ENCODE results near the gene PLPPR1. TPM values are rescaled to one million over a fixed set of nuclear protein-coding genes. Genes with fewer than 3 reads are reported as not detected.

Gene PLPPR1
- total RNA-seq, 6 experiments from 2014 or later, result not detected

GRCh38 chr9:101065930-101066329 lies 37.4 kb downstream of the PLPPR1 start:
- Mint-ChIP-seq H3K4me3 (no peak overlapping the region), H3K27ac (no peak overlapping the region), H3K9me3 (peaks cover 19% of the 10 kb centered on the region), H3K36me3 (ENCODE audit: low read depth) (no peaks in the 10 kb centered on the region), H3K27me3 (ENCODE audit: insufficient read depth) (no peaks in the 10 kb centered on the region), H3K4me1 (ENCODE audit: low read depth) (no peaks in the 10 kb centered on the region)
- TF ChIP-seq, protein P1, sequence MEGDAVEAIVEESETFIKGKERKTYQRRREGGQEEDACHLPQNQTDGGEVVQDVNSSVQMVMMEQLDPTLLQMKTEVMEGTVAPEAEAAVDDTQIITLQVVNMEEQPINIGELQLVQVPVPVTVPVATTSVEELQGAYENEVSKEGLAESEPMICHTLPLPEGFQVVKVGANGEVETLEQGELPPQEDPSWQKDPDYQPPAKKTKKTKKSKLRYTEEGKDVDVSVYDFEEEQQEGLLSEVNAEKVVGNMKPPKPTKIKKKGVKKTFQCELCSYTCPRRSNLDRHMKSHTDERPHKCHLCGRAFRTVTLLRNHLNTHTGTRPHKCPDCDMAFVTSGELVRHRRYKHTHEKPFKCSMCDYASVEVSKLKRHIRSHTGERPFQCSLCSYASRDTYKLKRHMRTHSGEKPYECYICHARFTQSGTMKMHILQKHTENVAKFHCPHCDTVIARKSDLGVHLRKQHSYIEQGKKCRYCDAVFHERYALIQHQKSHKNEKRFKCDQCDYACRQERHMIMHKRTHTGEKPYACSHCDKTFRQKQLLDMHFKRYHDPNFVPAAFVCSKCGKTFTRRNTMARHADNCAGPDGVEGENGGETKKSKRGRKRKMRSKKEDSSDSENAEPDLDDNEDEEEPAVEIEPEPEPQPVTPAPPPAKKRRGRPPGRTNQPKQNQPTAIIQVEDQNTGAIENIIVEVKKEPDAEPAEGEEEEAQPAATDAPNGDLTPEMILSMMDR (IDR thresholded peaks at IDR 0.05), result no peak
- DNase-seq, result no peak

DNA sequence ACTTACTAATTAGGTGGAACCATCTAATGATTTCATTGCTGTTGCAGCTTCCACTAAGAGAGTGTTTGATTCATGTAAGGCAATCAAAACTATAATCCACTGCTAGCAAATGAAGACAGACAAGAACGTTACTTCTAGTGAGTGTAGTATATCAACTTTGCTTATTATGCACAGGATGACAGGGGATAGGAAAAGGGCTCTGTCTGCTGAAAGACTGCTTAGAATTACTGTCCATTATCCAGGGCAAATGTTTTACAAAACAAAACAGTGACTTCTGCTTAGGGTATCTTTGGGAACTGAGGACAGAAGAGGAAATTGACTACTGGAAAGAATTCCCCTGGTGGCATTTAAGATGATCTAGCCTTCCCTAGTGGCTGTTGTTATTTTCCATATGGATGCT lies 40.2 kb downstream of the PLPPR1 start:
- no peaks in the 10 kb centered on the region for H3K36me3 Mint-ChIP-seq (ENCODE audit: low read depth)
- H3K4me3 Mint-ChIP-seq, result no peak overlapping the region
- H3K27ac Mint-ChIP-seq, result no peak overlapping the region
- DNase-seq, result no peak
- H3K27me3 Mint-ChIP-seq (ENCODE audit: insufficient read depth), result no peaks in the 10 kb centered on the region
- no peaks in the 10 kb centered on the region for H3K4me1 Mint-ChIP-seq (ENCODE audit: low read depth)
- TF ChIP-seq, protein P1 (IDR thresholded peaks at IDR 0.05), result no peak
- peaks cover 24% of the 10 kb centered on the region for H3K9me3 Mint-ChIP-seq

- H3K4me1 Mint-ChIP-seq (ENCODE audit: low read depth), result no peaks in the 10 kb centered on the region
- H3K27me3 Mint-ChIP-seq (ENCODE audit: insufficient read depth), result no peaks in the 10 kb centered on the region
- TF ChIP-seq, protein P1 (IDR thresholded peaks at IDR 0.05), result no peak
- no peak overlapping the region for H3K4me3 Mint-ChIP-seq
- no peaks in the 10 kb centered on the region for H3K36me3 Mint-ChIP-seq (ENCODE audit: low read depth)
- DNase-seq, result no peak
- H3K9me3 Mint-ChIP-seq, result peaks cover 41% of the 10 kb centered on the region
- no peak overlapping the region for H3K27ac Mint-ChIP-seq
Measured at GRCh38 chr9:101072259-101072658, 43.7 kb downstream of the PLPPR1 start.

DNA sequence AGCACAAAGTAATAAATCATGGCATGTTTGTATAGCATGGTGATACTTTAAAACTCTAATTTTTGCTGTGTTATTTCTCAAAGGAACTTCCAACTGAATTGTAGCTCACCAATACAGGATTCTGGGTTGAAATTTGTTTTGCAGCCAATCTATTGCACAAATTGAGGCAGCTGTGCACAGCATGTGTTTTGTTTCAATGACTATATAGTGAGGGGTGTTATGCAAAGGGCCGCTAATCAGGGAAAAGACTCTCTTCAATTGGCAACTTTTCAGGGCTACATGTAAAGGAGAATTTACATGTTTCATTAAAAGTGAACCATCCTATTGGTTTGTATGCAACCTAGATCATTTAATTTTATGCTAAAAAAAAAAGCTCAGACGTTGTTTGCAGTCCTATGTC lies 44.6 kb downstream of the PLPPR1 start:
- TF ChIP-seq, protein P1 (IDR thresholded peaks at IDR 0.05), result no peak
- H3K4me1 Mint-ChIP-seq (ENCODE audit: low read depth), result no peaks in the 10 kb centered on the region
- H3K9me3 Mint-ChIP-seq, result peaks cover 44% of the 10 kb centered on the region
- H3K27ac Mint-ChIP-seq, result no peak overlapping the region
- DNase-seq, result no peak
- H3K27me3 Mint-ChIP-seq (ENCODE audit: insufficient read depth), result no peaks in the 10 kb centered on the region
- no peak overlapping the region for H3K4me3 Mint-ChIP-seq
- no peaks in the 10 kb centered on the region for H3K36me3 Mint-ChIP-seq (ENCODE audit: low read depth)

DNA sequence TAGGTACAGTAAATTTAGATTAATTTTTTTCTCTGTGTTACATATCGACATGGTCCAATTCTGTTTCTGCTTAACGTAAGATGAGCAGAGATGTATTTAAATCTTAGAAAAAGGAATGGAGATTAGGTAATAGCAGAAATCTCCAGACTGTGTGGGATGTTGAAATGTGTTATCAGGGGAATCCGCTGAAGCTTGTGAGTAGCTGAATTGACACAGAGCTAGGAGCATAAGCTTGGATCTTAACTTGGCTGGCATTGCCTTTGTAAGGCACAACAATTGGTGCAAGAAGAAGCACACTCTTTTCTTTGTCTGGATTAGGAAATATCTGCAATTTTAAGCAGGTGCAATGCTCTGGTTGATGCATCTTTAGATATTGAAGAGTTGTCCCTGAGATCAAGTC lies 53.1 kb downstream of the PLPPR1 start:
- Mint-ChIP-seq H3K27ac (no peak overlapping the region), H3K36me3 (ENCODE audit: low read depth) (no peaks in the 10 kb centered on the region; the same call in 1 of the 2 replicates), H3K27me3 (ENCODE audit: insufficient read depth) (0 out of 2 replicates have a peak, but pooled peaks cover 1% of the 10 kb centered on the region), H3K4me1 (ENCODE audit: low read depth) (no peaks in the 10 kb centered on the region), H3K9me3 (peaks cover 77% of the 10 kb centered on the region), H3K4me3 (no peak overlapping the region)
- no peak for DNase-seq
- TF ChIP-seq, protein P1 (IDR thresholded peaks at IDR 0.05), result no peak

Data from HFFc6 (cell line).